Stimulated activated CD4-positive, alpha-beta T cell treated with anti-CD3 and anti-CD28 coated beads, Interleukin-12 subunit alpha, Interleukin-12 subunit beta, amount 100 ng/mL, for 4 hours (primary cell): ENCODE measurements around the gene NLGN1.
"Not testable (repeated sequence)": the region's sequence is repeated elsewhere in the genome, so short reads cannot be mapped to it uniquely, and the experiment has no call there.

Source experiments
- DNase-seq: peaks from one replicate; pipeline ENCODE4 v3.0.0-alpha.2; 2020

NLGN1 gene

DNA sequence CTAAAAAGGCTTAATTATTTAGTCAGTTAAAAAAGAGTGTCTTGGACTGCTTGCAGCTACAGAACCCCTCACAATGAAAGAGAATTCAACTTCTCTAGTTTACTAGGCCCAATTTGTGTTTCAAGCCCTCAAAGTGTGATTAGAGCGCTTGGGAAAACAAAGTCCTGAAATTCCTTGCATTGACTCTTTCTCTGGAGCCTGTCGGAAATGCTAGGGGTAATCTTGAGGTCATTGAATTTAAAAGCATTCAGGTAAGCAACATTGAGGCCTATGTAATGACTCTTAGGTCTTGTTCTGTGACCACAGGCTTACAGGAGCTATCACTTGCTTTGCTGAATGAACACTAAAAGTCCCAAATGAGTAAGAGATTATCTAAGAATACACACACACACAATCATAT is 186.0 kb downstream of the NLGN1 start:
- DNase-seq, result no peak

- no peak for DNase-seq
Observed at GRCh38 chr3:173584093-173584837, 186.7 kb downstream of the NLGN1 start.

DNA sequence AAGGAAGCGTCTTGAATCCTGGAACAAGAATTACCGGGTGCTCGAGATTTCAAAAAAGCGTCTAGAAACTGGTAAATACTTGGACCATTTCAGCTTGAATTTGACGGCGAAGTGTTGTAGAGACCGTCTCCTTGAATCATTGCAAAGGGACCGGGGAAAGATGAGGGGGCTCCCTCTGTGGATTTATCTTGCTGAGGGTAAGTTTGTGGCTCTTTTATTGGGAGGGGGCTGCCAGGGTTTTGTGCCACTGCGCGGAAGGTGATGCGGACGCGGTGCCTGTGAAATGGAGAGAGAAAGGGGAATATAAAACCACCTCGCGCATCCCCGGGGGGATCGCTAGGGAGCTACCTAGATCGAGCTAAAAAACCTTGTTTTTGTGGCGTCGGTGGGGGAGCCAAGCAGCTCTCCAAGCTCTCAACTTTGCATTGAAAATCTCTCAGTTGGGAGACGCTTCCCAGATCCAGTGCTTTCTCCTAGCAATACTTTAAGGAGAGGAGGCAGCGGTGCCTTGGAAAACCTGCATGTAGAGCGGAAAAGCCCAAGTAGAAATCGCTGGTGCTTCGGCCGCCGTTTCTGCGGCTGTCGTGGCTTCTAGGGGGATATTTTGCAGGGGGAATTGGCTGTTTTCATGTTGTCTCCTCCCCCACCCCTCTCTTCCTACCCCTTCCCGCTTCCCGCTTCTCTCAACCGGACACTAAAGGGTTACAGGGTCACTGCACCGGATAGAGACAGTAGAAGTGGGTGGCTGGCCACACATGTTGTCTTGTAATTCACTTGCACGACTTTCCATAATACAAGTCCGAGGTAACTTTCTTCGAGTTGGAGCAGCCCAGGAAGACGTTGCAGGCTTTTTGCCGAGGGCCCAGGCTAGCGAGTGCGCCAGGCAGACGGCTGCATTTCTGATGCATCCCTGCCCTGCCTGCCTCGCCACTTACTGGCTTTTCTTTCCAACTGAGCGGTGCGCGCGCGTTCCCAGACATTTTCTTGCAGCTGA is 187.6 kb downstream of the NLGN1 start:
- no peak for DNase-seq

DNA sequence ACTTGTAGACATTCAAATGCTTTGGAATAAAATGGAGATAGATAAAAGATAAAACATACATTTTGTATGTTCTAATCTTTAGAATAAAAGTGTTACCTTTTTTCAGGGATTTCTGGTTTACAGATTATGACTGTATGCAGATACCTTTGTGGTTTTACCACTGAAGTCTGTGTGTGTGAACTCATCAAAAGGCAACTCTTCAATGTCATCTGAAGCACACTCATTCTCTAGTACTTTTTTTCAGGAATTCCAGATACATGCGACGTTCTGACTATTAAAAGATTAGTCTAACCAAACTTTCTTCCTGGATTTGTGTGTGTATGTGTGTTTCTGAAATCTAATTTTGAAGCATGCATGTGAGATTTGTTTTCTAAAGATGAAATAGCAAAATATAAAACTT is 188.6 kb downstream of the NLGN1 start:
- no peak for DNase-seq

GRCh38 chr3:173587055-173587454 is 189.5 kb downstream of the NLGN1 start:
- DNase-seq, result no peak

- no peak for DNase-seq
Observed at GRCh38 chr3:173588556-173588955, 191.0 kb downstream of the NLGN1 start.

GRCh38 chr3:173589116-173589515 is 191.6 kb downstream of the NLGN1 start:
- no peak for DNase-seq

DNA sequence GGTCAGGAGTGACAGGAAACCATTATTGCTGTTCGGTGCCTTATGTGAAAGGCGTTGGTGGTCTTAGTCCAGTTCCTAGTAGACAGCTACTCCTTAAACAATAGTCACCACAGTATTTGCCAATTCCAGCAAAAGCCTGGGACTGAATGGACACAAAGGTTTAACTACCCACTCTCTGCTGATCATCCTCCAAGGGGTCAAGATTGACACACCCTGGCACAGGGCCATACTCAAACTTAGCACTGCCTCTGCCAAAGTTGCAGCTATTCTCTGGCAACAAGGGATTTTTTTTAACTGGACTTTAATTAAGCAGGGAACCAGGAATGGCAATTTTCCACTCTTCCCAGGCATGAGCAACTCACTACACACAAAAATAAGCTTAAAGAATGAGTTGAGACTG is 193.9 kb downstream of the NLGN1 start:
- DNase-seq, result no peak

DNA sequence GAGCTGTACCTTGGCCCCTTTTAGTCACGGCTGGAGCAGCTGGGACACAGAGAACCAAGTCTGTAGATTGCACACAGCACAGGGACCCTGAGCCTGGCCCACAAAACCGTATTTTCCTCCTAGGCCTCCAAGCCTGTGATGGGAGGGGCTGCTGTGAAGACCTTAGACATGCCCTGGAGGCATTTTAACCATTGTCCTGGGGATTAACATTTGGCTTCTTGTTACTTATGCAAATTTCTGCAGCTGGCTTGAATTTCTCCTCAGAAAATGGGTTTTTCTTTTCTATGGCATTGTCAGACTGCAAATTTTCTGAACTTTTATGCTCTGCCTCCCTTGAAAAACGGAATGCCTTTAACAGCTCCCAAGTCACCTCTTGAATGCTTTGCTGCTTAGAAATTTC is 197.3 kb downstream of the NLGN1 start:
- DNase-seq, result not testable (repeated sequence)

GRCh38 chr3:173599673-173600072 is 202.1 kb downstream of the NLGN1 start:
- DNase-seq, result no peak

- no peak for DNase-seq
Observed at GRCh38 chr3:173614522-173614921, 217.0 kb downstream of the NLGN1 start.

- DNase-seq, result no peak
Observed at GRCh38 chr3:173615661-173616060, 218.1 kb downstream of the NLGN1 start.

- no peak for DNase-seq
Observed at GRCh38 chr3:173617490-173617889, 219.9 kb downstream of the NLGN1 start.

- no peak for DNase-seq
Observed at GRCh38 chr3:173618148-173618547, 220.6 kb downstream of the NLGN1 start.

DNA sequence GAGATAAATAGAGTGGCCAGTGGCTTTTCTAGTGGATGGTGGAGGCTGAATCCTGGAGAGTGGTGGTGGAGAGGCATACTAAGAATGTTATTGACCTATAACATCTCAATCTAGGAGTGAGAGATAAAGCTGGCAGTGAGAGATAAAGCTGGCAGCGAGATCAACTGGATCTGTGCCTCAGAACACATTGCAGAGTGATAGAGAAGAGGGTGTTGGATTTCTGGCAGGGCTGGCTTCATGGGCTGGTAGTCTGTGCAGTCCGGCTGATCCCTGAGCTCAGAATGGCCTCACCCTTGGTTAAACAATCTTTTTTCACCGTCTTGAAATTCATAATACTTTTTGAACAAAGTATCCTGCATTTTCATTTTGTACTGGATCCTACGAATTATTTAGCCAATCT is 221.2 kb downstream of the NLGN1 start:
- DNase-seq, result no peak

GRCh38 chr3:173622166-173622565 is 224.6 kb downstream of the NLGN1 start:
- DNase-seq, result no peak

GRCh38 chr3:173624086-173624485 is 226.5 kb downstream of the NLGN1 start:
- DNase-seq, result no peak

- DNase-seq, result no peak
Observed at GRCh38 chr3:173630849-173631248, 233.3 kb downstream of the NLGN1 start.

GRCh38 chr3:173632945-173633344 is 235.4 kb downstream of the NLGN1 start:
- no peak for DNase-seq

GRCh38 chr3:173635826-173636225 is 238.3 kb downstream of the NLGN1 start:
- no peak for DNase-seq

DNA sequence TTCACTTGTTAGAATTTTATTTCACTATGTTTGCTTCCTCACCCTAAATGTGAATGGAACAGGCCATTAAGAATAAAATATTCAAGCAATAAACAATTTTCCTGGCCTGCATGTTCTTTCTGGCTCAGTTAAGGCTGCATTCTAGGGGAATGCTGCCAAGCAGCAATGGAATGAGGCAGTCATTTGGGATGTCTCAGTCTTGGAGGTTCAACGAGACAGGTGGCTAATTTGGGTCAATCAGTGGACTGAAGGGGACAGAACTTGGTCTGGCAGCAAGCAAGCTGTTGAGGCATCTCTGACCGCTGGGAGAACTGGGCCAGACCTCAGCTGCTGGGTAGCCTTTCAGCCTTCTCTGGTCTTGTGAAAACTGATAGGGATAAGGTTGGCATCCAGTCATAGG is 241.6 kb downstream of the NLGN1 start:
- DNase-seq, result no peak

DNA sequence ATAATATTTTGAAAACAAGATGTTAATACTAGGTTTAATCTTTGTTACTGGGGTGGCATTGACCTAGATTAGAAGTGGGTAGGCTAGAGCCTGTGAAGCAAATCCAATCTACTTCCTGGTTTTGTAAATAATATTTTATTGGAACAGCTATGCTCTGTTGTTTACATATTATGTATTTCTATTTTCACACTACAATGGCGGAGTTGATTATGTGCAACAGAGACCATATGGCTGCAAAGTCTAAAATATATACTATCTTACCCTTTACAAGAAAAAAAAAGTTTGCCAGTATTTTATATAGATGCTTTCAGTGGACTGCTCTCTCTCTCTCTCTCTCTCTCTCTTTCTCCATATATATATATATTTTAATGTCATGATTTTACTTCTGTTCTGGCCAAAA is 244.2 kb downstream of the NLGN1 start:
- DNase-seq, result no peak

GRCh38 chr3:173644086-173645082 is 246.8 kb downstream of the NLGN1 start:
- no peak for DNase-seq
